ENCODE data around the gene MRPL20. TPM values are rescaled to one million over a fixed set of nuclear protein-coding genes. Genes with fewer than 3 reads are reported as not detected.
"Not testable (repeated sequence)": the region's sequence is repeated elsewhere in the genome, so short reads cannot be mapped to it uniquely, and the experiment has no call there.

Gene MRPL20
- total RNA-seq, 1 donor from 2014 or later: 138 TPM

DNA sequence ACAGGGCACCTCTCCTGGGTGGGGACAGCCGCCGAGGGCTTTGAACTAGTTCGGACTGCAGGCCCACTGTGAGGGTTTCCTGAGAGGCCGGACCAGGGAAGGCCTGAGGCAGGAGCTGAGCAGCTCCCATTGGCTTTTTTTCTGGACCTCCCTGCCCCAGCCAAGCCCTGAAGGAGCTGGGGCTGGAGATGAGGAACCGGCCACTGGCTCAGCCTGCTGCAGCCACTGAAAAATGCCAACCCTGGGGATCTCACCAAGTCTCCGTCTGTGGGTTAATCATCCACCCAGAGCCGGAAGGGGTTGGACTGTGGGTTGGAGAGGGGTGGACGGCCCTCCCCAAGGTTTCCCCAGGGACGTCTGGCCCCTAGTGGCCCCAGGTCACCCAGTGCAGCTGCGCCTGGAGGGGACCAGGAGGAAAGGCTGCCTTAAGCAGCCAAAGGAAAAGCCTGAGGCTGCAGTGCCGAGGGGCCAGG is 30.8 kb upstream of the MRPL20 start:
- intact Hi-C loops (cut with micrococcal nuclease): no loop called here

DNA sequence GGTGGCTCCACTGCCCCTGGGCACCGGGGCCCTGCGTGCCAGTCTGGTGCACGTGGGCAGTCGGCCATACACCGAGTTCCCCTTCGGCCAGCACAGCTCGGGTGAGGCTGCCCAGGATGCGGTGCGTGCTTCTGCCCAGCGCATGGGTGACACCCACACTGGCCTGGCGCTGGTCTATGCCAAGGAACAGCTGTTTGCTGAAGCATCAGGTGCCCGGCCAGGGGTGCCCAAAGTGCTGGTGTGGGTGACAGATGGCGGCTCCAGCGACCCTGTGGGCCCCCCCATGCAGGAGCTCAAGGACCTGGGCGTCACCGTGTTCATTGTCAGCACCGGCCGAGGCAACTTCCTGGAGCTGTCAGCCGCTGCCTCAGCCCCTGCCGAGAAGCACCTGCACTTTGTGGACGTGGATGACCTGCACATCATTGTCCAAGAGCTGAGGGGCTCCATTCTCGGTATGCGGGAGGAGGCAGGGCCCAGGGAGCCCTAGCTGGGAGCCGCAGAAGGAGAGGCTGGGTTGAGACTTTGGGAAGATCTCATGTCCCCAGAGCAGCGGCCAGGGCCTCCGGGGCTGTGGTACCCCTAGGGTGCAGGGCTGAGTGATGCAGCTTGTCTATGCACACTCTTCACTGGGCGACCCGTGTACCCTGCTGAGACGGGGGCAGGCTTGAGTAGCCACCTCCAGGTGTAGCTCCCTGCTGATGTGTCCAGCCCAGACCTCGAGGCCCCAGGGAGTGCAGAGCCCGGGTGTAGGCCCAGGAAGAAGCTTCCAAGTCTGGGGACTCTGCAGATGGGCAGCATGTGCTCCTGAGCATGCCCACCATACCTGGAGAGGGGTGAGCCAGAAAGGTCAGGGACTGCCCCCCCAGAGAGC is 30.2 kb upstream of the MRPL20 start:
- intact Hi-C loops (cut with micrococcal nuclease): no loop called here

- intact Hi-C loops (cut with micrococcal nuclease): no loop called here
These were observed 29.5 kb upstream of the MRPL20 start for GRCh38 chr1:1436630-1437032.

DNA sequence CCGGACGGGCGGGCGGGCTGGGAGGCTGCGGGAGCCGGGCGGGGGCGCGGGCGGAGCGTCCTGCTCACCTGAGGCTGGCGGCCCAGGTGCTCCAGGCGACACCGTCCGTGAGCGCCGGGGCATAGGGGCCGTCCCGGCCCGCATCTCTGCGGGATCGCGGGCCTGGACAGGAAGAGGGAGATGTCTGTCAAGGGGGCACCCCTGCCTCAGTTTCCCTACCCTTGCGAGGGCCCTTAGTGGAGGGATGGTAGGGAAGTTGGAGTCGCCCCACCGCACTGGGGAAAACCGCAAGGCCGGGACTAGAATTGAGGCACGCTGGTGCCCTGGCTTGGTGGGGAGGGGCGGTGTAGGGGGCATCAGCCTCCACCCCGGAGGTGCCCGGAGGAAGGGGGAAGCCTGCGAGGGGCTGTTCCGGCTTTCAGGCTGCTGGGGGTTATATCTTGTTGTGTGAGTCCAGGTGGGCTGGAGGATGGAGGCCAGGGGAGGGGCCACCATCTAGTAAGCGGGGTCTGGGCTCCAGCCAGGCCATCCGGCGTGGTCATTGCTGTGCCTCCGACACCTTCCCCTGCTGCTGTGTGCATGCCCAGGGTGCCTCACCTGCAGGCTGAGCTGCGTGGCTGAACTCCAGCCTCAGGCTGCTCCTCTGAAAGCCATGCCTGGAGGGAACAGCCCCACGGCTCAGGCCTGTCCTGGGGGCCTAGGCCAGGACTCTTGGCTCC is 29.0 kb upstream of the MRPL20 start:
- intact Hi-C loops (cut with micrococcal nuclease): loop anchor here (1.0 kb wide), 1 partner anchor 35 kb away; the partner anchor contains the start of gene ATAD3B

DNA sequence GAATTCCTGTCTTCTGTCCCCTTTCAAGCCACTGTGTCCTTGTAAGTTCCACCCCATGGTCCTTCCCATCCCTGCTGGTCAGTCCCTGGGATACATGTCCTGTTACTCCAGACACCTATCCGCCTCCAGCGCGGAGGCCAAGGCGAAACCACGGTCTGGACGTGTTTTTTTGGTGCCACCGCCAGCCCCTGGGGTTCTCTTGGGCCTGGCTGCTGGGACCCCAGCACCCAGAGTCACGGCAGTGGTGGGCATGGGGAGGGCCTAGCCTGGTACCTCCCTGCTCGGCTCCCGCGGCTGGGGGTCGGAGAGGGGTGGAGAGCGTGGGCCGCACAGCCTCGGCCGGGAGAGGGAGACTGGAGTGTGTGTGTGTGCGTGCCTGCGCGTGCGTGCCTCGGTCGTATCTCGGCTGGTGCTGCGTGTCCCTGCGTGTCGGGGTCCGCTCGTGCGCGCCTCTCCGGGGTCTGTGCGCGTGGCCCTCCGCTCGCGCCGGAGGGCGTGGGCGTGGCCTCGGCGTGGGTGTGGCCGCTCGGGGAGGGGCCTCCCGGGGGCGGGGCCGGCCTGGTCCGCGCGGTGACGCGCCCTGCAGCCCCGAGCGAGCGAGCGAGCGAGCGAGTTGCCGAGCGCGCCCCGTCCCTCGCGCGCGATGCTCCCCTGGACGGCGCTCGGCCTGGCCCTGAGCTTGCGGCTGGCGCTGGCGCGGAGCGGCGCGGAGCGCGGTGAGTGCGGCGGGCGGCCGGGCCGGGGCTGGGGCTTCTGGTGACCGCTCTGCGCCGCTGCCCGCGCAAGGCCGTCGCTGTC is 28.2 kb upstream of the MRPL20 start, which contains the start of gene VWA1:
VWA1 (plus strand) TSS at position 585 of the 798 bp plus-strand sequence; CDS start at position 644, 59 bp downstream.
- intact Hi-C loops (cut with micrococcal nuclease): loop anchor here (1.0 kb wide), 1 partner anchor 36 kb away; the partner anchor contains the start of gene ATAD3B

DNA sequence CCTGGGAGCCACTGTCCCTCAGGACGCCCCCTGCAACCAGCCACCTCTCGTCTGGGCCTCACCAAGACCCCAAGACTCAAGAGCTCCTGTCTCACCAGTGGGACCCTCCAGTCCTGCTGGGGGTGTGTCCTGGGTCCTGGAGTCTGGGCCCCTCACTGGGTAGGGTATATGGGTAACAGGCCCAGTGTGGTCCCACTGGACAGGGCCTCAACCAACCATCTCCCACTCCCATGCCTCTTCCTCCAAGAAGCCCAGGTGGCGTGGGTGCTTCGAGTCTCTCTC is 27.7 kb upstream of the MRPL20 start:
- intact Hi-C loops (cut with micrococcal nuclease): loop anchor here (1.0 kb wide), 1 partner anchor 37 kb away; the partner anchor contains the start of gene ATAD3B

GRCh38 chr1:1434131-1434823 is 27.2 kb upstream of the MRPL20 start:
- intact Hi-C loops (cut with micrococcal nuclease): no loop called here

- intact Hi-C loops (cut with micrococcal nuclease): no loop called here
These were observed 26.7 kb upstream of the MRPL20 start for GRCh38 chr1:1433804-1434130.

DNA sequence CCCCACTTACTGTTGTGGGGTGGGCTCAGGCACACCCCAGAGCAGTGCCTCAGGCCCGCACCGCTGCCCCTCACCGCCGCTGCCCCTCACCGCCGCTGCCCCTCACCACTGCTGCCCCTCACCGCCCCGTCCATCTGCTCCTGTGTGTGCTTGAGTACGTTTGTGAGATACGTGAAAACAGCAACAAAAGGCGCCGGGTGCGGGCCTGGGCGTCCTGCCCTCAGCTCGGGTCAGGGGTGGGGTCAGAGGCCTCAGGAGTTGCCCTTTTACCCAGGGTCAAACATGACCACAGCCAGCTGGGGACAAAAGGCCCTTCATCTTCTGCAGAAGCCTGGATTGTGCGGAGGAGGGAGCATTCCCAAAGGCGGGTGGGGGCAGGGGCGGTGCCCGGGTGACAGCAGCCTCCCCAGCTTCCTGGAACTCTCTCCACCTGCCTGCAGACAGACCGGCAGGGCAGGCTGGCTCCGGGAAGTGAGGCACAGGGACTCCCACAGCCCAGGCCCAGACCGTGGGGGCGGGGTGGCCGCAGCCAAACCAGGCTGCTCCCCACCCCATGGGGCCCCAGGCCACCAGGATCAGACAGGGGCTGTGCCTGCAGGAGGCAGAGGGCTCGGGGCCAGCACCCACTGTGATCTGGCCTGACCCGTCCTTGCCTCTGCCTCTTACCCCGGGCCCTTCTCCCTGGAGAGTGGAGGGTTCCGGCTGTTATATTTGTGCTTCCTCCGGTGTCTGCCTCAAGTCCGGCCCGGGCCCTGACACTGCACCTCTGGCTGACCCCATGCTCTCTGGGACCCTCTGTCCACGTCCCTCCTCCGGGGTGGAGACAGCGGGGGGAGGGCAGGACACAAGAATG is 26.1 kb upstream of the MRPL20 start:
- intact Hi-C loops (cut with micrococcal nuclease): no loop called here

GRCh38 chr1:1432274-1432950 is 25.3 kb upstream of the MRPL20 start:
- intact Hi-C loops (cut with micrococcal nuclease): no loop called here

- intact Hi-C loops (cut with micrococcal nuclease): no loop called here
These were observed 24.8 kb upstream of the MRPL20 start for GRCh38 chr1:1431845-1432273.

DNA sequence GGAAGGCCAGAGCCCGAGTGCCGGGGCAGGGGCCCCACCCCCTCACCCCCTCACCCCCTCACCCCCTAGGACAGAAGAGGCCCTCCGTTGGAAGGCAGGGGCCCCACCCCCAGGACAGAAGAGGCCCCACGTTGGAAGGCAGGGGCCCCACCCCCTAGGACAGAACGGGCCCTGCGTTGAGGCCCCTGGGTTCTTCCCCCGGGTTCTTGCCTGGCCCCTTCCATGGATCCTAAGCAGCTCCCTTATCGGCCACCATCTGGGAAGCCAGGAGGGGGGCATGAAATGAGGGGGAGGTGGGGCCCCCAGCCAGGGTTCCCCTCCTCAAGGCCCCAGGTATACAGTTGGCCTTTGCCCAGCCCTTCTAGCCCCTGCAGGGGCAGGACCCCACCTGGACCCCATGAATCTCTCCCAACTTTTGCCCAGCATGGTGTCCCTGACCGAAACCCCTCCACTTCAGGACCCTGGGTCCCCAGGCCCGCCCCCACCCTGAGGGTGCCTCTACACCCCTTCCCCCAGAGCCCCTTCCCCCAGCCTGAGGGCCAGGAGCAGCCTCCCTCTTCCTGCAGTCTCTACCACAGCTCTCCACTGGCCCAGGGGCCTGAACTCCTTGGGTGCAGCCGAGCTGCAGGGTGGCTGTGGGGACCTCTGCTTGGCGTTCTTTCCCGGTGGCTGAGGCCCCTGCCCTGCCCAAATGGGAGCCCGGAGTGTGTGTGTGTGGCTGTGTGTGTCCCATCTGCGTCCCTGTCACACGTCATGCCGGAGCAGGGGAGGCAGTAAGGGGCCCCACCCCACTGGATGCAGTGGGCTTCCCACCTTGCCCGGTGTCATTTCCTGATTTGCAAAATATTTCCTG is 24.1 kb upstream of the MRPL20 start:
- intact Hi-C loops (cut with micrococcal nuclease): no loop called here

DNA sequence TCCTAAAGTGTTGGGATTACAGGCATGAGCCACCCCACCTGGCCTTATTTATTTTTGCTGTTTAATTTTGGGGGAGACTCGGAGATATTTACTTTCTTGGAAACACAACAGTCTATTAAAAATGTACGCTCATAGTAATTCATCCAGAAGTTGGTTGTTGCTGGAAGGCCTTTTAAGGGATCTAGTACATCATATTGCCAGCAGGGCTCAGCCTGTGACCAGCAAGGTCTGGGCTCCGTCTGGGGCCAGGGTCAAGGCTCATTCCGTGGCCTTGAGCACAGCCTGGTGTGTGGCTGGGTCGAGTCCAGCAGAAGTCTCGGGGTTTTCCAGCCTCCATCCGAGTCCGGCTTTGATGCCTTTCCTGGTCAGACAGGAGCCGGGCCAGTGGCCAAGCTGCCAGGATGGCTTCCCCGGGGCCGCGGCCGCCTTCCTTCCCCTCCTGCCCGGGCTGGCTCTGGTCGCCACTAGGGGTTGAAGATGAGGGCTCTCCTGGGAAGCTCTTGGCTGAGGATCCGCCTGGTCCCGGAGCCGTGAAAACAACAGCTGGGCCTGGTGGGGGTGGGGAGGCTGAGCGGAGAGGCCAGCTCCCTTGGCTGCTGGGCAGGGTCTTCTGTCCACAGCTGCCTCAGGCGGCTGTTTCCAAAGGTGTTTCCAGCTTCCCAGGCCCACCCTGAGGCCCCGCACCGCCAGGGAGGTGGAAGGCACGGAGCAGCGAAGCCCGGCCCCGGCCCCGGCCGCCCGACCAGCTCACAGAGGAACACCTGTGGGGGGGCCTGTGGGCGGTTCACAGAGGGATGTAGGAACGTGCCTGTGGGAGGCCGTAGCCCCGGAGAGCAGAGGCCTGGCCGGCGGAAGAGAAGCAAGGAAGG is 23.3 kb upstream of the MRPL20 start:
- intact Hi-C loops (cut with micrococcal nuclease): no loop called here

DNA sequence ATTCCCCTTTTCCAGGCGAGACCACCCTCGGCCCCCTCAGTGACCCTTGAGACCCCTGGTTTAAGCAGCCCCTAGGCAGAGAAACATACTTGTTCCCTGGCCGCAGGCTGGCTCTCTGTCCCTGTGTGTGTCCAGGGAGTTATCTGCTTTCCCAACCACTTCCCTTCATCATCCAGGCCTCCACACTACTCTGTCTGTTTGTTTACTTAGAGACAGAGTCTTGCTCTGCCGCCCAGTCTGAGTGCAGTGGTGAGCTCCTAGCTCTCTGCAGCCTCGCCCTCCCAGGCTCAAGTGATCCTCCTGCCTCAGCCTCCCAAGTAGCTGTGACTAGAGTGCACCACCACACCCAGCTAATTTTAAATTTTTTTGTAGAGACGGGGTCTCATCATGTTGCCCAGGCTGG is 22.6 kb upstream of the MRPL20 start:
- intact Hi-C loops (cut with micrococcal nuclease): no loop called here

DNA sequence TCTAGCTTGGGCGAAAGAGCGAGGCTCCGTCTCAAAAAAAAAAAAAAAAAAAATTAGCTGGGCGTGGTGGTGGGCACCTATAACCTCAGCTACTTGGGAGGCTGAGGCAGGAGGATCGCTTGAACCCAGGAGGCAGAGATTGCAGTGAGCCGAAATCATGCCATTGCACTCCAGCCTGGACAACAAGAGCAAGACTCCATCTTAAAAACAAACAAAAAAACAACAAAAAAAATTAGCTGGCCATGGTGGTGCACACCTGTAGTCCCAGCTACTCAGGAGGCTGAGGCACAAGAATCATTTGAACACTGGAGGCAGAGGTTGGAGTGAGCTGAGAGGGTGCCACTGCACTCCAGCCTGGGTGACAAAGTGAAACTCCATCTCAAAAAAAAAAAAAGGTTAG is 21.9 kb upstream of the MRPL20 start:
- intact Hi-C loops (cut with micrococcal nuclease): not testable (repeated sequence)

GRCh38 chr1:1428174-1428573 is 21.1 kb upstream of the MRPL20 start:
- intact Hi-C loops (cut with micrococcal nuclease): no loop called here

DNA sequence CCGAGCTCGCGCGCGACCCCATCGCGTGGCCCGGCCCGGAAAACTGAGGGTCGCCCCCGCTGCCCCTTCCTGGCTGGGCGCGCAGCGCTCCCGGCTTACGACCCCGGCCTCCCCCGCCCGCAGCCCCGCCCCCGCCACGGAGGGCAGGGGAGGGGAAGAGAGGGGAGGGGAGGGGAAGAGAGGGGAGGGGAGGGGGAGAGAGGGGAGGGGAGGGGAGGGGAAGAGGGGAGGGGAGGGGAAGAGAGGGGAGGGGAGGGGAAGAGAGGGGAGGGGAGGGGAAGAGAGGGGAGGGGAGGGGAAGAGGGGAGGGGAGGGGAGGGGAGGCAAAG is 20.7 kb upstream of the MRPL20 start:
- intact Hi-C loops (cut with micrococcal nuclease): no loop called here
